Muscle of arm (tissue), 12 donors: ENCODE data around the gene TCP10L. TPM values are rescaled to one million over a fixed set of nuclear protein-coding genes. Genes with fewer than 3 reads are reported as not detected.
"Not testable (repeated sequence)": the region's sequence is repeated elsewhere in the genome, so short reads cannot be mapped to it uniquely, and the experiment has no call there.

Experiments used
- DNase-seq: peaks from one replicate; pipeline ENCODE4 v3.0.0-alpha.2; 2013
- polyA plus RNA-seq, 12 donors: library from polyadenylated mRNA; unstranded; fragments of 120-200 nt; gene quantifications; one replicate each; pipeline ENCODE4 v1.2.1, GENCODE V29; 2013; ENCODE audit not compliant: insufficient read length in 12 of 12

Gene TCP10L
- polyA plus RNA-seq, 12 donors = 0.50 to 1.4 (median 1.0) TPM; not detected in 2

DNA sequence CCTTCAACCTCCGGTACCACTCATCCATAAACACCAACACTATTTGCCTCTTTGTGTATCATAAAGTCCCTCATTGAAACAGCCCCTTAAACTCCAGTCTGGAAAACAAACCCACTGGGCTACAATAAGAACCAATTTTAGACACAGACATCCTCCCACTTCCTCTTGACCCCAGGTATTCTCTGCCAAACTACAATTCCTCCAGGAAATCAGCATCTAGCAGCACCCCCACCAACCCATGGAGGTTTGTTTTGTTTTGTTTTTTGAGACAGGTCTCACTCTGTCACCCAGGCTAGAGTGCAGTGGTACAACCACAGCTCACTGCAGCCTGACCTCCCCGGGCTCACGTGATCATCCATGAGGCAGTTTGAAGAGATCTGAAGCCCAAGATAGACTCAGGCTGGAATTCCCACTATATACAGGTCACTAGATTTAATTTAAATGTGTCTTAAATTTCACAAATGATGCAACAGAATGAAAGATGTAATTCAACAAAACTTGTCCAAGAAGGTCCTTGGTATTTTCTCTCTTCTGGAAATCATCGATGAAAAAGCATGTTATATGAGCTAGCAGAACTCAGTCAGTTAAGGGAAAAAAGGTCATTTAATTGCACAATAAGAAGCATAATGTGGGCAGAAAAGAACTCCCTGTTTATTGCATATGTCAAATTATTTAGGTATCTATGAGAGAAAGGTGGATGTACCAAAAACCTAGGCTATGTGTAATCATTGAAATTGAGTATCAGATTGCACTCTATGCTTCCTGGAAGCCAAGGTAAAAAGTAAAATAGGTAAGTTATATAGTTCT lies 30.3 kb downstream of the TCP10L start:
- no peak for DNase-seq

DNA sequence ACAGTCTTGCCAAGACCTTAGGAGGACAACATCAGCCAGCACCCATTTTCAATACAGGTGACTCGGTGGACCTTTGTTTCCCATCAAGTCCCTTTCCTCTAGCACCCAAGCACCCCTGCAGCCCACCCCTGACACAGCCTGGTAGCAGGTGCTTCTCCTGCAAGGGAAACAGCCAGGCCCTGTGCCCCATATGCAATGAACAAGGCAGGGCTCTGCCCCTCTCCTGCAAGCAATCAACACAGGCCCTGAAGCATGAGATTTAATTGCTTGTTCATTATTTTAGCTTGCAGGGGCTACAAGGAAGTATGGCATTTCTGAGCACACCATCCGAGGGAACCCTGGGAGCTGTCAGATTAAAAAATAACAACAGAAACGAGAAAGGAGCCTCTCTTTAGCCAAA lies 35.4 kb downstream of the TCP10L start:
- DNase-seq = no peak

DNA sequence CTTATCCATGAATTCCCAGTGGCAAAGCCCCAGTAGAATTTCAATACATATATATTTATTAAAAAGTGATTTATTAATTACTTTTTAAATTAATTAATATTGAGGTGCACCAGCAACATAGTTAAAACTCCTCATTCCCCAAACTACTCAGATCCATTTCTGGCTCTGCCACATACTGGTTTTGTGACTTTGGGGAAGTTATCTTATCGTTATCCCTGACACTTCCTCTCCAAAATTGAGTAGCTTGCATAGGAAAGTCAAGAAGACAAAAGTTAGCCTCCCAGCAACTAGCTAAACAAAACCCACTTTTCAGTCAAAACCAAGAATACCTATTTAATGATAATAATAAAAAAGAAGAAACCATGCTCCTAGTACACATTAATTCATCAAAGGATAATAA lies 35.9 kb downstream of the TCP10L start:
- DNase-seq = no peak

DNA sequence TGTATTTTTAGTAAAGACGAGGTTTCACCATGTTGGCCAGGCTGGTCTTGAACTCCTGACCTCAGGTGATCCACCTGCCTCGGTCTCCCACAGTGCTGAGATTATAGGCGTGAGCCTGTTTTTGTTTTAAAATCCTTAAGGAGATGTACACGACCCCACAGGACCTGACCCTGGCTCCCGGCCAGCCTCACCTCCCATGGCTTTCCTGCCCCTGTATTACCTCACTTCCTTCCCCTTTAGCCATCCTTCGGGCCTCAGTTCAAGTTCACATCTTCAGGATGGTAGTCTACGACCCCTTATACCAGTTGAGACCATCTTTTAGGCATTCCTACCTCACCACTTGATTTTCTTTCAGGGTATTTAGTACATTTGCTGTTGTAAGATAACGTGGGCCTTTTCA lies 36.3 kb downstream of the TCP10L start:
- DNase-seq = no peak

DNA sequence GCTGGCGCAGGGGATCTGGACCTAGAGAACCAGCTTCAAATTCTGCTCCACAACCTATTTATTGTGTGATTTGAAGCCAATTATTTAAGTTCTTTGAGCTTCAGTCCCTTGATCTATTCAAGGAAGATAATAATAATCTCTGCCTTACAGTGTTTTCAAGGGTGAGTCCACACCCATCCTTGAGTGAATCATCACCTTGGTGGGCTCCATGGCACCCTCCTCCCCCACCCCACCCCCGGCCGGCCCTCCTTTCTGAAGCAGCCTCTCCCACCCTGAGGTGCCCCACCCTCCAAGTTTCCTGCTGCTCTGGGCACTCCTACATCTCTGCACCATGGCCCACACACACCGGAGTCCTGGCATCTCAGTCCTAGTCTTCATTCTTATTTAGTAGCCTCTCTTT lies 38.3 kb downstream of the TCP10L start:
- DNase-seq = no peak

DNA sequence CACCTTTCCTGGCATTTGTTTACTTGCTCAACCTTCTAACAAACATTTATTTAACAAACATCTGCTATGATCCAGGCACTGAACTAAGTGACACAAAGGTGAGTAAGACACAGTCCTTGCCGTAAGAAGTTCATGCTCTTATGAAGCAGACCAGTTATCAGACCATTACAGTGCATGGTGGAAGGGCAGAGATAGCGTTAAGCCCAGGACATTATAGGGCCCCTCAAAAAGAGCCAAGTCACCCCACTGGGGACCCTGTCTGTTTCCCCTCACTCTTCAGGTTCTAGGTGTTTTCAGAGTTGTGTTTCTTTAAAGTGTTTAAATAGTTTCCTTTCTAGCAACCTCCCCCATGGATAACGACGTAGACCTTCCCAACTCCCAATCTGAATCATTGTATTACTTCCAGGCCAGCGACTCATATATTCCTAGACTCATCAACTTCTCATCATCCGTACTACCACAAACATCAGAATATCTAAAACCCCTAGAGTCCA lies 39.3 kb downstream of the TCP10L start:
- DNase-seq = no peak

DNA sequence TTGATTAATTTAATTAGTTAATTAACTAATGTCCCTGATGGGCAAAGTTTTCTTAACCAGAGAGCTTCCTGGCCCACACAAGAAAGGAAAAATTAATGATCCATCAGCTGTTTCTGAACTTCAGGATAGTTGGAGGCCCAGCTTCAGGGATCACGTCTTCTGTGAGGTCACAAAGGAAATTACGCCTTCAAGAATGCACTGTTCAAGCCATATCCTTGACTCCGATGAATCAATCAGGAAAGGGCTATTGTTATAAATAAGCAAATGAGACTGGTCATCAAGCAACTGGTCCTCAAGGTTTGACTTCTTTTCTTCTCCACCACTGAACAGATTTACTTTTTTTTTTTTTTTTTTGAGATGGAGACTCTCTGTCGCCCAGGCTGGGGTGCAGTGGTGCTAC lies 40.6 kb downstream of the TCP10L start:
- DNase-seq = no peak

DNA sequence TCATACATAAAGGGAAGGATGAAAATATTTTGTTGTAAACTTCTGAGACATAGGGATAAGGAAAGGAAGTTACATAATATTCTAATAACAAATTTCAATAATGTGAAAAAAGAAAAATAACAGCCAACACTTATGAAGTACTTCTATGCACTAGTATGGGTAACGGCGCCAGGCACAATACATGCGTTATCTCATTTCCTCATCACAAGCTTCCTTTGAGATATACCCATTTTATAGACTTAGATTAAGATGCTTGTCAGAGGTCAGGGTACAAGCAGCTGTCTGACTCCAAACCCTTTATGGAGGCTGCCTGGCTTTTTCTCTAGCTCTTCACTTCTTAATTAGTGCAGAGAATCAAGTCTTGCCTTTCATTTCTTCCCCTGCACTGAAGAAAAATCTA lies 41.3 kb downstream of the TCP10L start:
- no peak for DNase-seq

DNA sequence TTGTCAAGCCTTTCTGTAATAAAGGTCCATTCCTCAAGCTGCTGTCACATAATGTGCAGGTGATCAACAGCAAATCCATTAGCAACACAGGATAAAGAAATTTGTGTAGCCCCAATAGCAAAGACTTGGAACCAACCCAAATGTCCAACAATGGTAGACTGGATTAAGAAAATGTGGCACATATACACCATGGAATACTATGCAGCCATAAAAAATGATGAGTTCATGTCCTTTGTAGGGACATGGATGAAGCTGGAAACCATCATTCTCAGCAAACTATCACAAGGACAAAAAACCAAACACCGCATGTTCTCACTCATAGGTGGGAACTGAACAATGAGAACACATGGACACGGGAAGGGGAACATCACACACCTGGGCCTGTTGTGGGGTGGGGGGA lies 42.3 kb downstream of the TCP10L start:
- DNase-seq = not testable (repeated sequence)

DNA sequence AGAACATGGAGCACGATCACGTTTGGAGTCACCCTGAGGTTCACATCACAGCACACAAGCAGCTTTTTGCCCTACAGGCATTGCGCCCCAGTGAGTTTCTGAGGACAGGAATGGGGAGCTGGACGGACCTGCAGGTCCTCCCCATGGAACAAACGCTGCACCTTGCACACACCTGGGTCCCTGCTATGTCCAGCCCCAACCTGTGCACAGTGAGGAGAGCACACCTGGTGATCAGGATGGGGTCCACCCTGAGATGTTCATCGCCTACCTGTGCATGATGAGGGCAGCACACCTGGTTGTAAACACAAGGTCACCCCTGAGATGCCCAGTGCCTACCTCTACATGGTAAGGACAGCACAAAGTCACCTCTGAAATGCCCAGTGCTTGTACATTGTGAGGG lies 45.9 kb downstream of the TCP10L start:
- DNase-seq = no peak

DNA sequence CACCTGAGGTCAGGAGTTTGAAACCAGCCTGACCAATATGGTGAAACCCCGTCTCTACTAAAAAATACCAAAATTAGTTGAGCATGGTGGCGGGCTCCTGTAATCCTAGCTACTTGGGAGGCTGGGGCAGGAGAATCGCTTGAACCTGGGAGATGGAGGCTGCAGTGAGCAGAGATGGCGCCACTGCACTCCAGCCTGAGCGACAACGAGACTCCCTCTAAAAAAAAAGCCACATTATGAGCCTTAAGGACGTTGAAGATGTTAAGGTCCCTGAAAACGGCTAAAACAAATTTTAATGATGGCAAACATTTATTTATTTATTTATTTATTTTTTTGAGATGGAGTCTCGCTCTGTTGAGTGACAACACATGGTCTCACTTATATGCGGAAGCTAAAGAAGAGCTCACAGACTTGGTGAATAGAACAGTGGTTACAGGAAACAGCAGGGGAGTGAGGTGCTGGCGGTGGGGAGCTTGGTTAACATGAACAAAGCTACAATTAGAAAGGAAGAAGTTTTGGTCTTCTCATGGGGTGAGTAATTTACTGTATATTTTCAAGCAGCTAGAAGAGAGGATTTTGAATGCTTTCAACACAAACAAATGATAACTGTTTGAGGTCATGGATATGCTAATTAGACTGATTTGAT lies 47.1 kb downstream of the TCP10L start:
- DNase-seq = no peak

DNA sequence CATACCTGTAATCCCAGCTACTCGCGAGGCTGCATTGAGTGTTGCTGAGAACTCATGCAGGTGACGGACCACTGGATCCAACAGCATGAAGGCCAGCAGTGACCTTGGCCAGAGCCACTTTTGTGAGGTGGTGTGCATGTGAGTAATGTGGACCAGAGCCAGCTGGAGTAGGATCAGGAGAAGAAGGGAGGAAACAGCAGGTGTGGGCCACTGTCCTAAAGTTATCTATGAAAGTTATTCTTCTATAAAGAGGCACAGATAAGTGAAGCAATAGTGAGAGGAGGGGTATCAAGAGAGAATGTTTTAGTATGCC lies 47.8 kb downstream of the TCP10L start:
- no peak for DNase-seq

DNA sequence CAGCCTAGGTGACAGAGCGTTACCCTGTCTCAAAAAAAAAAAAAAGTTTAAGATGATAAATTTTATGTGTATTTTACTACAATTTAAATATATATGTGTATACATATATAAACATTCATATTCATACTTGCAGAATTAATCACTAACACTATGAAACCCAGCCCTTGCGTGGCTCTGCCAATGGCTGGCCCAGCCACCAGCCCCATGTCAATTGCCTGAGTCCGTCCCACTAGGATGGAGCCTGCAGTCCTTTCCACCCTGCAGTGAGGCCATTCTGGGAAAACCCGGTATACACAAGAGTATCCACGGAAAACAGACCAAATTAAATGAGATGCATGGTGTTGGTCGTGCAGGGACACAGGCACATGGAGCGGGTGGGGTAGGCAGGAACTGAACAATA lies 49.7 kb downstream of the TCP10L start:
- DNase-seq = no peak

DNA sequence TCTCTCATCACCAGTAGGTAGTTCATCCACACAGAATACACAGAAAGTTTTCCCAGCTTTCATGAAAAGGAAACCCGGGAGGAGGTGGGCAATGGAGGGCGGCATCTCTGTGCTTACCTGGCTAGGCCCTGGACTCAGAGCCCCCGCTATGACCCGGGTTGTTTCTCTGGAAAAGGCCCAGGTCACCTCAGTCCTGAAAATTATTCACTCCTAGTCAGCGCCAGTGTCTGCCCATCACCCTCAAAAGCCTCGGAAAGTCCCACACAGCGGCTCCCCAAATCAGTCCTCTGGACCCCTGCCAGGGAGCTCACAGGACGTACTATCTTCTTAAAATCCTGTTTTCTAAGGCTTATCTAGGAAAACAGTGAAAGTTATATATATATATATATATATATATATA lies 51.2 kb downstream of the TCP10L start:
- DNase-seq = no peak

DNA sequence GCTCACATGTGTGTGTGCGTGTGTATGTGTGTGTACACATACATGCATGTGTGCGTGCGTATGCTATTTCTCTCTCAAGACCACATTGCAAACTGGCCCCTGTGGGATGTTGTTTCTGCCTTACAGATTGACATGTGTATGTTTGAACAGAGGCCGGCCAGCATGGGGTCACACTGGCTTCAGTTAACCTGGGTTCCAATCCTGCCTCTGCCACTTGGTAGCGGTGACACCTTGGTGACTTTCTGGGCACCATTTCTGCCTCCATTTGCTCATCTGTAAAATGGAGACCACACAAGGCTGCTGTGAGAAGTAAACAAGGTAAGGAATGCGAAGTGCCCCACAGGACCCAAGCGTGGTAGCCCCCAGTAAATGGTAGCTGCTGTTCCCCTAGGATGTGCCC lies 51.7 kb downstream of the TCP10L start:
- no peak for DNase-seq

DNA sequence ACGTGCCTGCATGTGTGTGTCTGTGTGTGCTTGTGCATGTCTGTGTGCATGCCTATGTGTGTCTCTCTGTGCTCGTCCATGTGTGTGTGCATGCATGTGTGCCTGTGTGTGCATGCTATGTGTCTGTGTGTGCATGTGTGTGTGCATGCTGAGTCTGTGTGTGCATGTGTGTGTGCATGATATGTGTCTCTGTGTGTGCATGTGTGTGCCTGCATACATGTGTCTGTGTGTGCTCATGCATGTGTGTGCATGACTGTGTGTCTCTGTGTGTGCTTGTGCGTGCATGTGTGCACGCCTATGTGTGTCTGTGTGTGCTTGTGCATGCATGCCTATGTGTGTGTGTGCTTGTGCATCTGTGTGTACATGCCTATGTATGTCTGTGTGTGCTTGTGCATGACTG lies 52.3 kb downstream of the TCP10L start:
- DNase-seq = no peak

DNA sequence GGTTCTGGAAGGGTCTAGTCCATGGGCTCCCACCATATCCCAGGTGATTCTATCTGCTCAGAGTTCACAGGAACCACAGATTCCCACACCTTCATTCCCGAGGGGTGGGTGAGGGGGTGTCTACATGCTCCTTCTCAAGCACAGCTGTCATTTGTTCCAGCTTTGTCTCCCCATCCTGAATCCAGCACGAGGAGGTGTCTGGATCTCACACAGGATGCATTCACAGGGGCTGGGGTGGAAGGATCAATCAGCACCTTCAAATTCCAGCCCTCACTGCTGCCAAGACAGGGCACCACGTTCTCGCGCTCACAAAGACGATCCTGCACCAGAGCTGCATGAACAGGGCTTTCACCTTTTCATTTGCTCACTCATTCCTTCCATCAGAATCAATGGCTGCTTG lies 52.7 kb downstream of the TCP10L start:
- no peak for DNase-seq

DNA sequence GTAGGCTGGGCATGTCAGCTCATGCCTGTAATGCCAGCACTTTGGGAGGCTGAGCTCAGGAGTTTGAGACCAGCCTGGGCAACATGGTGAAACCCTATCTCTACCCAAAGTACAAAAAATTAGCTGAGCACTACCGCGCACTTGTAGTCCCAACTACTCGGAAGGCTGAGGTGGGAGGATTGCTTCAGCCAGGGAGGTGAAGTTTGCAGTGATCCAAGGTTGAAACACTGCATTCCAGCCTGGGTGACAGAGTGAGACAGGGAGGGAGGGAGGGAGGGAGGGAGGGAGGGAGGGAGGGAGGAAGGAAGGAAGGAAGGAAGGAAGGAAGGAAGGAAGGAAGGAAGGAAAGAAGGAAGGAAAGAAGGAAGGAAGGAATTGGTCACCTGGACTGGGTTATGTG lies 53.8 kb downstream of the TCP10L start:
- DNase-seq = not testable (repeated sequence)

DNA sequence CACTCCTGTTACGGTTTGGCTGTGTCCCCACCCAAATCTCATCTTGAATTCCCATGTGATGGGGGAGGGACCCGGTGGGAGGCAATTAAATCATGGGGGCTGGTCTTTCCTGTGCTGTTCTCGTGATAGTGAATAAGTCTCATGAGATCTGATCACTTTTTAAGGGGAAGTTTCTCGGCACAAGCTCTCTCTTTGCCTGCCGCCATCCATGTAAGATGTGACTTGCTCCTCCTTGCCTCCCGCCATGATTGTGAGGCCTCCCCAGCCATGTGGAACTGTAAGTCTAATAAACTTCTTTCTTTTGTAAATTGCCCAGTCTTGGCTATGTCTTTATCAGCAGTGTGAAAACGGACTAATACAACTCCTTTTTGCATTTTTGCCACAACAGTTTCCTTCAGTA lies 54.5 kb downstream of the TCP10L start:
- DNase-seq = not testable (repeated sequence)

DNA sequence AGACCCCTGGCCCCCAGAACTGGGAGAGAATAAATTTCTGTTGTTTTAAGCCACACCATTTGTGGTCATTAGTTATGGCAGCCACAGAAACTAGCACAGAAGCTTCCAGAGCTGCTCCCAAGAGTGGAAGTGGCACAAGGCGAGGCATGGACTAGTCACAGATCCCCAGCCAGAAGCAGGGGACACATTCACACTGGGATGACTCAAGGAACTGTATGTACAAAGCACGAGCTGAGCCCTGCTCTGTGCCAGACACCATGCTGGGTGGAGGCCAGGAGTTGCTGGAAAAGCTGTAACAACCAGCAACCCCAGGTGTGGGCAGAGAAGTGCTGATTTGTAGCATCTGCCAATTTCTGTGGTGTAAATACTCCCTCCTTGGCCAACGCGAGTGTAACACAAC lies 55.6 kb downstream of the TCP10L start:
- no peak for DNase-seq

DNA sequence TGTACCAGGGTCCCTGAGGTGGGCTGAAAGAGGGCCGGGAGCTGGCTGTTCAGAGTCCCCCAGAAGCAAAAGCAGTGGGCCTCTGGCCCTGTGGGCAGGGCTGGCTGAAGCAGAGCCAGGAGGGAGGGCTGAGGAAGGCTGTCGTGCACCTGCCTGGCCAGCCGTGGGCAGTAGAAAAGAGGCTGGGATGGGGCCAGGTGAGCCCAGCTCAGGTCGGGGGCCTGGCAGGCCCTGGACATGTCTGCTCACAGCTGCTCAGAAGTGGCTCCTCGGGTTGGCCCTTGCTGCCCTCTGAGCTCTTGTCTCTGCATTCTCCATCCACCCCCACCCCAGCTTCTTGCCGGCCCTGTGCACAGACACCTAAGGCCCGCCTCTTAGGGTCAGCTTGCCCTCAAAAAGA lies 60.0 kb downstream of the TCP10L start:
- no peak for DNase-seq

DNA sequence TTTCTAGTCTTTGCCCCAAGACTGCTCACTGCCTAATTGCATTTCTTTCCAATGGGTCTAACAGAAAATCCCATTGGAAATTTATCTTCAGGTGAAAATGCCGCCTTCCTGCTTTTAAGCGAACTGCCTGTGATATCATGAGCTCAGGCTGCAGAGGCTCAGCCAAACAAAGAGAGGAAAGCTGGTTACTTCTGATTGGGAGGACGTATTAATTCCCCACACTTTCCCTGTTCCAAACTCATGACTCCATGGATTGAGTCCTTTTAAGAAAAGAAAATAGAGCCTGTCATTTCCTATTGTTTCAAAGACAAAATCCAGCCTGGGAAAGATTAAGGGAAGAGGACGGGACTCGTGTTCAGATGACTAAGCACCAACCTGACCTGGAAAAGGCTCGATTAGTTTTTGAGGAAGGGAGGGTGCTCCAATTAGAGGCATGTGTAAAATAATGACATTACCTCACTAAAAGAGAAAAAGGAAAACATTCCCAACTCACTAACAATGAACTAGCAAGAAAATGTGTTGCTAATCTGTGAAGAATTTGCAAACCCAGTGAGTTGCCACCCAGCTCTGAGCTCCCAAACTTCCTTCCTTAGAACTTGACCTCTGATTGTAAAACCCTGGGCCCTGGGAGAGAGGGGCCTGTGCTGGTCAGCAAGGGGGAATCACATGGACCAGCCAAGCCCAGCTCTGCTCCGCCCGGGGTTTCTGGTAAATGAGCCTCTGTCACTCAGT lies 61.2 kb downstream of the TCP10L start:
- DNase-seq = no peak
